ENCODE measurements around the gene C19orf85.

Gene C19orf85

GRCh38 chr19:55444646-55445045 lies 19.9 kb downstream of the C19orf85 start:
- H3K4me3 ChIP-seq (ENCODE audit: control insufficient read depth, low read depth, low read length) = no peak overlapping the region
- no peak for DNase-seq (ENCODE audit: low read depth)
- TF ChIP-seq, protein P1, sequence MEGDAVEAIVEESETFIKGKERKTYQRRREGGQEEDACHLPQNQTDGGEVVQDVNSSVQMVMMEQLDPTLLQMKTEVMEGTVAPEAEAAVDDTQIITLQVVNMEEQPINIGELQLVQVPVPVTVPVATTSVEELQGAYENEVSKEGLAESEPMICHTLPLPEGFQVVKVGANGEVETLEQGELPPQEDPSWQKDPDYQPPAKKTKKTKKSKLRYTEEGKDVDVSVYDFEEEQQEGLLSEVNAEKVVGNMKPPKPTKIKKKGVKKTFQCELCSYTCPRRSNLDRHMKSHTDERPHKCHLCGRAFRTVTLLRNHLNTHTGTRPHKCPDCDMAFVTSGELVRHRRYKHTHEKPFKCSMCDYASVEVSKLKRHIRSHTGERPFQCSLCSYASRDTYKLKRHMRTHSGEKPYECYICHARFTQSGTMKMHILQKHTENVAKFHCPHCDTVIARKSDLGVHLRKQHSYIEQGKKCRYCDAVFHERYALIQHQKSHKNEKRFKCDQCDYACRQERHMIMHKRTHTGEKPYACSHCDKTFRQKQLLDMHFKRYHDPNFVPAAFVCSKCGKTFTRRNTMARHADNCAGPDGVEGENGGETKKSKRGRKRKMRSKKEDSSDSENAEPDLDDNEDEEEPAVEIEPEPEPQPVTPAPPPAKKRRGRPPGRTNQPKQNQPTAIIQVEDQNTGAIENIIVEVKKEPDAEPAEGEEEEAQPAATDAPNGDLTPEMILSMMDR (IDR thresholded peaks at IDR 0.05; ENCODE audit: control insufficient read depth, insufficient read depth, low read depth, low read length, missing control alignments) = no peak

- TF ChIP-seq, protein P1 (IDR thresholded peaks at IDR 0.05; ENCODE audit: control insufficient read depth, insufficient read depth, low read depth, low read length, missing control alignments) = no peak
- DNase-seq (ENCODE audit: low read depth) = no peak
- no peak overlapping the region for H3K4me3 ChIP-seq (ENCODE audit: control insufficient read depth, low read depth, low read length)
Measured at GRCh38 chr19:55443824-55444480, 20.6 kb downstream of the C19orf85 start.

DNA sequence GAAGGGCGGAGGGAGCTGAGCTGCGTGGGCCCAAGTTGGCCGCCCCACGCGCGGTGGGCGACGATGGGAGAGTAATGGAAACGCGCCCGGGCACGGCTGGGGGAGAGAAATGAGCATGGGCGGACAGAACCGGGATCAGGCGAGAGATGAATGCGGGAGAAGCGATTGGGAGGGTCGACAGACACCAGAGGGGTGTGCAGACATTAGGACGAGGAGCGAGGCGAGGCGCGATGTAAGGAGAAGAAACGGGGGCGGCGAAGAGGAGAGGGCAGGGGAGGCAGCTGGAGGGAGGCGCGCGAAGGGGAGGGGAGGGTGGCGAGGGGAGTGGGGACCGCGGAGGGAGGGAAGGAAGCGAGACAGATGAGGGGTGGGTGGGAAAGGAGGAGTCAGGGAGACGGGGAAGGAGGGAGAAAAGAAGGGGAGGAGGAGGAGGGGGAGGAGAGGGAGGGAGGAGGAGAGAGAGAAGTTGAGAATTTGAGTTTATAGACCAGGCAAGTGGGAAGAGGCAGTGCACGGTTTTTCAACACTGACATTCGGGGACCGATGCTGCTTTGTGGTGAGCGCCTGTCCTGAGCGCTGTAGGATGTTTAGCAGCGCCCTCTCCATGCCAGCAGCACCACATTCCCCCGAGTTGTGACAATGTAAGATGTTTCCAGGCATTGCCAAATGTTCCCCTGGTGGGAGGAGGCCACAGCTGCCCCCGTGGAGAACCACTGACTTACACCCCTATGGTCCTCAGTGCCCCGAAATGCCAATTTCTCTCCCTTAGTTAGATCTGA lies 21.3 kb downstream of the C19orf85 start, which contains the start of gene SHISA7:
SHISA7 (minus strand) TSS at position 256 of the 779 bp plus-strand sequence. CDS start 437 bp downstream, outside the sequence.
- TF ChIP-seq, protein P1 (IDR thresholded peaks at IDR 0.05; ENCODE audit: control insufficient read depth, insufficient read depth, low read depth, low read length, missing control alignments) = no peak
- H3K4me3 ChIP-seq (ENCODE audit: control insufficient read depth, low read depth, low read length) = no peak within 1 kb of the TSS
- DNase-seq (ENCODE audit: low read depth) = no peak

DNA sequence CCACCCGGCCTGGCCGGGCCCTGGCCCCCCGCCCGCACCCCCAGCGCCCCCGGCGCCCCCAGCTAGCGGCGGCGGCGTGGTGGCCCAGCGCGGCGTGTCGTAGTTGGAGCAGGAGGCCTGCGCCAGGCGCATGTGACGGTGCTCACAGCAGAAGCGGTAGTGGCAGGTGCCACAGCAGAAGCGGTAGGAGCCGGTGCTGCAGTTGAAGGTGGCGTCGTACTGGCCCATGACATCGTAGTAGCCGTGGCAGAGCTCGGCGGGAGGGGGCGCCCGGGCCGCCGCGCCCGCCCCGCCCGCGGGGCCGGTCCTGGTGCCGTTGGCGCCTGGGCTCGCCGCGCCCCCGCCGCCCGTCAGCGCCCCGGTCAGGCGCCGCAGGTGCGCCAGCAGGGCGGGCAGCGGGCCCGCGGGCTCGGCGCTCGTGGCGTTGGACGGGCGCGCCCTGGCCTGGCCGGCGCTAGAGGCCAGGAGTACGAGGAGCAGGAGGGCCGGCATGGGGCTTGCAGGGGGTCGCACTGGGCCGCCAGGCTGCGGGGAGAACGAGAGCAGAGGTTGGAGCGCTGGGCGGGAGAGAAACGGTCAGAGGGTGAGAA lies 22.1 kb downstream of the C19orf85 start:
- H3K4me3 ChIP-seq (ENCODE audit: control insufficient read depth, low read depth, low read length) = no peak overlapping the region
- TF ChIP-seq, protein P1 (IDR thresholded peaks at IDR 0.05; ENCODE audit: control insufficient read depth, insufficient read depth, low read depth, low read length, missing control alignments) = no peak
- no peak for DNase-seq (ENCODE audit: low read depth)

DNA sequence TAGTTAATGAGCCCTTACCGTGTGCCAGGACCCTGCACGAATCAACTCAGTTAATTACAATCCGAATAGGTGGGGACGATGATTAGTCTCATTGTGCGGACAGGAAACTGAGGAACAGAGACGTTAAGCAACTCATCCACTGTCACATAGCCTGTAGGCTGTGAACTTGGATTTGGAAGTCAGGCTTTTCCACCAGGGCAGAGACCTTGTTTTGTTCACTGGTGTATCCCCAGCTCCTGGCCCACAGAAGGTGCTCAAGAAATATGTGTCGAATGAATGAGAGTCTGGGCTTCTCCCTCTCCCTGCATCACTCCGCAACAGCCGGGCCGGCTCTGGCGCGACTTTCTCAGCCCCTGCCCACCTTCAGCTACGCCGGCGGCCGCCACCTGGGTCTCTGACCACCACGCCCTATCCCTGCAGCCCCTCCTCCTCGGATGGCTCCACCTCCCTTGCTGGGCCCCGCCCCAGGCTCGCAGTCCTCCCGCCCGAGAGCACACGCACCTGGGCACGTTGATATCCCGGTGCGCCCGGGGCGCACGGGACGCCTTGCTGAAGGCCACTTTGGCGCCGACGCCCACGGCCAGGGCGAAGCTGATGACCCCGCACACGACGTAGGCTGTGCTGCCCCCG lies 22.7 kb downstream of the C19orf85 start:
- TF ChIP-seq, protein P1 (IDR thresholded peaks at IDR 0.05; ENCODE audit: control insufficient read depth, insufficient read depth, low read depth, low read length, missing control alignments) = no peak
- no peak overlapping the region for H3K4me3 ChIP-seq (ENCODE audit: control insufficient read depth, low read depth, low read length)
- no peak for DNase-seq (ENCODE audit: low read depth)

- TF ChIP-seq, protein P1 (IDR thresholded peaks at IDR 0.05; ENCODE audit: control insufficient read depth, insufficient read depth, low read depth, low read length, missing control alignments) = no peak
- no peak overlapping the region for H3K4me3 ChIP-seq (ENCODE audit: control insufficient read depth, low read depth, low read length)
- DNase-seq (ENCODE audit: low read depth) = no peak
Measured at GRCh38 chr19:55441319-55441691, 23.2 kb downstream of the C19orf85 start.
